Prostate gland (tissue), 2 donors: ENCODE results near the gene GRID1.

Experiments used
- CTCF ChIP-seq, 4 experiments: fragments of 200-600 bp in 2 of 4; fragments of 450-650 bp in 2 of 4; sonication (generic) in 2 of 4; IDR thresholded peaks; 1 replicate in 3 of 4; 2 replicates in 1 of 4; pipeline ENCODE4 v1.5.1; 2016 to 2019; ENCODE audit warnings: antibody characterized with exemption in 4 of 4, mild to moderate bottlenecking in 2 of 4, moderate library complexity in 2 of 4
- POLR2A ChIP-seq: fragments of 450-650 bp; IDR thresholded peaks from one replicate; pipeline ENCODE4 v1.6.1; 2016; ENCODE audit warnings: antibody characterized with exemption, mild to moderate bottlenecking

- TF ChIP-seq CTCF (IDR thresholded peaks at IDR 0.05), result no peak
- no peak for TF ChIP-seq POLR2A
Observed at GRCh38 chr10:86163522-86164173, 202.9 kb downstream of the GRID1 start.
